Fibroblast of villous mesenchyme (primary cell): ENCODE results near the gene TMEM44. TPM values are rescaled to one million over a fixed set of nuclear protein-coding genes. Genes with fewer than 3 reads are reported as not detected.

Source experiments
- DNase-seq: peaks from one replicate; pipeline ENCODE4 v3.0.0-alpha.2; 2010; ENCODE audit warnings: low read depth
- H3K4me3 ChIP-seq: 2 replicates; pipeline ENCODE4 v1.5.1; 2011; ENCODE audit warnings: low read depth, mild to moderate bottlenecking, low read length
- CTCF ChIP-seq: IDR thresholded peaks from 2 replicates; pipeline ENCODE4 v1.5.1; 2012; ENCODE audit warnings: low read depth, mild to moderate bottlenecking, low read length; ENCODE audit not compliant: insufficient read depth
- total RNA-seq: library from RNA; depleted of rRNA; stranded (reverse); fragments of >200 nt; gene quantifications from 2 replicates; pipeline ENCODE4 v1.2.3, GENCODE V29; 2012

Gene TMEM44
- total RNA-seq, 1 donor, result 11.7 TPM

- H3K4me3 ChIP-seq, result no peak overlapping the region
- peak; percentile 38 for TF ChIP-seq CTCF
- peak; percentile 71 for DNase-seq
These were observed 58.4 kb downstream of the TMEM44 start for GRCh38 chr3:194574639-194575483.

GRCh38 chr3:194573680-194574437 lies 59.4 kb downstream of the TMEM44 start:
- TF ChIP-seq CTCF, result peak; percentile 58
- peak; percentile 67 for DNase-seq

GRCh38 chr3:194572944-194573491 lies 60.2 kb downstream of the TMEM44 start:
- peak; percentile 28 for DNase-seq
- H3K4me3 ChIP-seq, result no peak overlapping the region

More at GRCh38 chr3:194573680-194574437, 59.4 kb downstream of the TMEM44 start:
- no peak overlapping the region for H3K4me3 ChIP-seq

GRCh38 chr3:194572143-194572789 lies 61.0 kb downstream of the TMEM44 start:
- no peak for TF ChIP-seq CTCF
- no peak overlapping the region for H3K4me3 ChIP-seq
- peak; percentile 97 for DNase-seq

More at GRCh38 chr3:194572944-194573491, 60.2 kb downstream of the TMEM44 start:
- no peak for TF ChIP-seq CTCF

GRCh38 chr3:194571491-194572142 lies 61.6 kb downstream of the TMEM44 start:
- no peak overlapping the region for H3K4me3 ChIP-seq
- TF ChIP-seq CTCF, result no peak
- no peak for DNase-seq

- no peak for TF ChIP-seq CTCF
- DNase-seq, result no peak
- H3K4me3 ChIP-seq, result no peak overlapping the region
These were observed 62.3 kb downstream of the TMEM44 start for GRCh38 chr3:194570898-194571297.
